Neutrophil (primary cell): Measurements from ENCODE around the gene SLC35F5.

Experiments
- H3K27ac ChIP-seq: fragments of 200-600 bp; sonication (generic); 2 replicates; pipeline ENCODE4 v1.5.1; 2016; ENCODE audit warnings: mild to moderate bottlenecking, moderate library complexity
- H3K27me3 ChIP-seq: fragments of 200-600 bp; sonication (generic); 2 replicates; pipeline ENCODE4 v1.6.0; 2016; ENCODE audit warnings: mild to moderate bottlenecking
- H3K36me3 ChIP-seq: fragments of 200-600 bp; sonication (generic); 2 replicates; pipeline ENCODE4 v1.5.1; 2017
- H3K4me1 ChIP-seq, 2 experiments: fragments of 200-600 bp in 1 of 2; sonication (generic) in 1 of 2; 1 replicate in 1 of 2; 2 replicates in 1 of 2; pipeline versions ENCODE4 v1.5.1 to v1.6.1; 2013 to 2016; ENCODE audit warnings: low read depth in 1 of 2, low read length in 1 of 2, mild to moderate bottlenecking in 1 of 2, moderate library complexity in 1 of 2; ENCODE audit not compliant: control insufficient read depth in 1 of 2, insufficient read depth in 1 of 2
- H3K4me3 ChIP-seq, 2 experiments: fragments of 200-600 bp in 1 of 2; sonication (generic) in 1 of 2; 1 replicate in 1 of 2; 2 replicates in 1 of 2; pipeline ENCODE4 v1.5.1; 2013 to 2016; ENCODE audit warnings: low read depth in 1 of 2, low read length in 1 of 2, mild to moderate bottlenecking in 1 of 2, moderate library complexity in 1 of 2
- H3K9me3 ChIP-seq: fragments of 200-600 bp; sonication (generic); 2 replicates; pipeline ENCODE4 v1.5.1; 2016
- TF ChIP-seq, protein P1 (sequence below): fragments of 200-600 bp; sonication (generic); IDR thresholded peaks from 2 replicates; pipeline ENCODE4 v1.5.1; 2016; ENCODE audit warnings: antibody characterized with exemption

SLC35F5 gene, protein sequence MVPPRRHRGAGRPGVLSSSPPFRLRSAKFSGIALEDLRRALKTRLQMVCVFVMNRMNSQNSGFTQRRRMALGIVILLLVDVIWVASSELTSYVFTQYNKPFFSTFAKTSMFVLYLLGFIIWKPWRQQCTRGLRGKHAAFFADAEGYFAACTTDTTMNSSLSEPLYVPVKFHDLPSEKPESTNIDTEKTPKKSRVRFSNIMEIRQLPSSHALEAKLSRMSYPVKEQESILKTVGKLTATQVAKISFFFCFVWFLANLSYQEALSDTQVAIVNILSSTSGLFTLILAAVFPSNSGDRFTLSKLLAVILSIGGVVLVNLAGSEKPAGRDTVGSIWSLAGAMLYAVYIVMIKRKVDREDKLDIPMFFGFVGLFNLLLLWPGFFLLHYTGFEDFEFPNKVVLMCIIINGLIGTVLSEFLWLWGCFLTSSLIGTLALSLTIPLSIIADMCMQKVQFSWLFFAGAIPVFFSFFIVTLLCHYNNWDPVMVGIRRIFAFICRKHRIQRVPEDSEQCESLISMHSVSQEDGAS

DNA sequence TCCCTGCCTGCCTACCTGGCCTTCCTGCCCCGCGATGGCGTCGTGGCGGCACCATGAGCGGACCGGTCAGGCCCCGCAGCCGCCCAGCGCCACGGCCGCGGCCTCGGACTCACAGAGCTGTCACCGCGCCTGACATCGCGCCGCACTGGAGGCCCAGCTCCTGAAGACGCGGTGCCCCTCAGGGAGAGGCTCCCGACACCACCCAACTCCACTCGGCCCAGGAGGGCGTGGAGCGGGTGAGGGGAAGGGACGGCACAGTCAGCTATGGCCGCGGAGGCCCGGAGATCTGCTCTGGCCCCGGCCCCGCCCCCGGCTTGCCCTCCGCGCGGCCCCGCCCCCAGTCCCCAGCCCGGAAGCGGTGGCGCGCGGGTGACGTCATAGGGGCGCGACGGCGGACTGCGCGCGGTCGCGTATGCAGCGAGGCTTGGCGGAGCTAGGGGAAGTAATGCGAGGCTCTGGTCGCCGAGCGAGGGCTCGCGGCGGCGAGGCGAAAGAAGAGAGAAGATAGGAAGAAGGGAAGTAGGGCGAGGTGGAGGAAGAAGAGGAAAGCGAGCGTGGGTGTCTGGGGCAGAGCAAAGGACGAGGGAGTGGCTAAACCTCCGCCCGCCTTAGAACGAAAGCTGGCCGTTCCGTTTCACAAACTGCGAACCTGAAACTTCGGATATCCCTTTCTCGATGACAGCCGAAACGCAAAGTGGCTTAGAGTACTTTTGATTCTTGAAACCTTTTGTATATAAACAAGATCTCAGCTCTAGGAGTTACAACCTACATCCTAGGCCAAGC lies at the start of gene SLC35F5:
Gene SLC35F5 (minus strand): TSS at position 288 of the 783 bp plus-strand sequence. CDS start 233 bp downstream, at position 55.
- Histone ChIP-seq H3K27me3 (no peaks in the 10 kb centered on the region), H3K36me3 (peaks cover 8% of the 10 kb centered on the region), H3K4me3 (peak within 1 kb of the TSS; percentile 94 to 95), H3K4me1 (peaks cover 32% of the 10 kb centered on the region in 2 experiments), H3K9me3 (no peaks in the 10 kb centered on the region), H3K27ac (peak within 1 kb of the TSS; percentile 95)
- TF ChIP-seq, protein P1, sequence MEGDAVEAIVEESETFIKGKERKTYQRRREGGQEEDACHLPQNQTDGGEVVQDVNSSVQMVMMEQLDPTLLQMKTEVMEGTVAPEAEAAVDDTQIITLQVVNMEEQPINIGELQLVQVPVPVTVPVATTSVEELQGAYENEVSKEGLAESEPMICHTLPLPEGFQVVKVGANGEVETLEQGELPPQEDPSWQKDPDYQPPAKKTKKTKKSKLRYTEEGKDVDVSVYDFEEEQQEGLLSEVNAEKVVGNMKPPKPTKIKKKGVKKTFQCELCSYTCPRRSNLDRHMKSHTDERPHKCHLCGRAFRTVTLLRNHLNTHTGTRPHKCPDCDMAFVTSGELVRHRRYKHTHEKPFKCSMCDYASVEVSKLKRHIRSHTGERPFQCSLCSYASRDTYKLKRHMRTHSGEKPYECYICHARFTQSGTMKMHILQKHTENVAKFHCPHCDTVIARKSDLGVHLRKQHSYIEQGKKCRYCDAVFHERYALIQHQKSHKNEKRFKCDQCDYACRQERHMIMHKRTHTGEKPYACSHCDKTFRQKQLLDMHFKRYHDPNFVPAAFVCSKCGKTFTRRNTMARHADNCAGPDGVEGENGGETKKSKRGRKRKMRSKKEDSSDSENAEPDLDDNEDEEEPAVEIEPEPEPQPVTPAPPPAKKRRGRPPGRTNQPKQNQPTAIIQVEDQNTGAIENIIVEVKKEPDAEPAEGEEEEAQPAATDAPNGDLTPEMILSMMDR = peak; percentile 49

DNA sequence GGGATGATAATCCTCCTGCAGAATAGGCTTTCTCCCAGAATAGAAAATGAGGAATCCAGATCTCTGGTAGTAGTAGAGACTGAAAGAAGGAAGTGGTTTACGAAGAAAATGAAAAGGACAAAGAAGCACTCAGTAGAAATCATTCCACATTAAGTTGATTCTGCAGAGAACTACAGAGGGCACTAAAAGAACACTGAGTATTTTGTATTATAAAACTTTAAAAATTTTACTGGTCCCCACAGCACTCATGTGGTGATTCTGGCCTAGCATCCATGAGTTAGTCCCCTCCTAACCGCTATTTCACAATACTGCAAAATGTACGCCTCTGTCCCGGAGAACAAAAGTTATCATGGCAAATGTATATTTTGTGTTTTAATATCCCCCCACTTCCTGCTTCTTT lies 42.9 kb upstream of the SLC35F5 start:
- Histone ChIP-seq H3K36me3 (no peaks in the 10 kb centered on the region), H3K4me1 (peaks cover 4% of the 10 kb centered on the region in 2 experiments), H3K4me3 (no peak overlapping the region), H3K27me3 (no peaks in the 10 kb centered on the region), H3K27ac (no peak overlapping the region), H3K9me3 (no peaks in the 10 kb centered on the region)
- TF ChIP-seq, protein P1 = no peak

DNA sequence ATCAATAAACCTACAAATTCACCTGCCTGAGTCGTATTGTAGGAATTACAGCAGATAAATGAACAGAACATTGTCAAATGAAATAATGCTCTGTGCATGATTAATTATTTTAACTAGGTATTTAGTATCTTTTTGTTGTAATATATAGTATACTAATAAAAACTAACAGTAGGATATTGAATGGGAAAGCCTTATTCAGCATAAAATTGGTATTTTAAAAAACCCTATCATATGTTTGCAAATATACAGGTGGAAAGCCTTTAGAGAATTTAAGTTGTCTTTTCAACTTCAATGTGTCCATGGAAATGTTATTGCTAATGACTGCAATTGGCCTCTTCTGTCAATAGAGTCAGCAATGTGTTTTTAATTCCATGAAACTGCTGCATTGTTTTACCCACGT lies 40.8 kb upstream of the SLC35F5 start:
- TF ChIP-seq, protein P1 = no peak
- H3K36me3 ChIP-seq = no peaks in the 10 kb centered on the region
- peaks cover 4% of the 10 kb centered on the region in 2 experiments for H3K4me1 ChIP-seq
- no peak overlapping the region for H3K4me3 ChIP-seq
- H3K27ac ChIP-seq = no peak overlapping the region
- no peaks in the 10 kb centered on the region for H3K9me3 ChIP-seq
- H3K27me3 ChIP-seq = no peaks in the 10 kb centered on the region

DNA sequence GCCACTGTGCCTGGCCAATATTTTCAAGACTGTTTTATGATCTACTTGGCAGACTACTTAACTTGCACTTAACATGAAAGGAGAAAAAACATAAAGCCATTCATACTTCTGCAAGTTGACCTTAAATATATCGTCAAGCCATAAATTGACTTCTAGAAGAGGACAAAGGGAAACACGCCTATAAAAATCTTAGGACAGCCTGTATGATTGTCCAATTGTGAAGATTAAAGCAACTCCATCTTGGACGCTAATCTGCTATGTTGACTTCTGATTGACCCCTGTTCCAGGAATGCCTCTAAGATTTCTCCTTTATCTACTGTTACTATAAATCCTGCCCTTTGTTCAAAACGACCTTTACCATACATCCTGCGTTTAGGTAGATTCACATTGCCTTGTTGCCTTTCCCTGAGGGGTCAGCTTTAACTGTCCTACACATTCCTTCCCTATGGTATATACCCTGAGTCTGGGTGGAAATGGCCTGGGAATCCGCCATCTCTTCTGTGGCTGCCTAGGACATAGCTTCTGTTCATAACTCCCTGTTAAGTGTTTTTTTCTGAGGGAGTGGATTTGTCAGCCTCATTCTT lies 40.2 kb upstream of the SLC35F5 start:
- H3K4me1 ChIP-seq = peaks cover 4% of the 10 kb centered on the region in 2 experiments
- H3K27ac ChIP-seq = no peak overlapping the region
- TF ChIP-seq, protein P1 = no peak
- H3K9me3 ChIP-seq = no peaks in the 10 kb centered on the region
- H3K4me3 ChIP-seq = no peak overlapping the region
- H3K27me3 ChIP-seq = no peaks in the 10 kb centered on the region
- H3K36me3 ChIP-seq = no peaks in the 10 kb centered on the region

DNA sequence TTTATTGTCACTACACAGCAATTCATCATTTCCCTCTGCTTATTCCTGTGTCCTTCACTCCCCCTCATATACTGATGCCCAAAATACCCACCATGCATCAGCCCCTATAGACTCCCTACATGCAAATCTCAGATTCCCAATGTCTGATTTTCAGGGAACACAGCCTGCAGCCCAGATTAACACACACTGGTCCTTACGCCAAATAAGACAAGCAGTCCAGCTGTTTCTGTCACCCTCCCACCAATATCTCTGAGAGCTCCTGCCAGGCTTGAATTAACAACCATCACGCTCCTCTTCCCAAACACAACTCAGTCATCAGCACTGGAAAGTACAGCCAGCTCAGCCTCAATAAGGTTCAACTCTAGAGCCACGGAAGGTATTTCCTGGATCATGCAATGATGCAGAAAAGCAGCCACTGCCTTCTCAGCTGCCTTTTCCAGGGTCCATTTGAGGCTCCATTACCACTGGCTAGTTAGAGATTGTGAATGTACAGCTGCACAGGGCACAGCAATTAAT lies 39.0 kb upstream of the SLC35F5 start:
- H3K27ac ChIP-seq = no peak overlapping the region
- TF ChIP-seq, protein P1 = no peak
- H3K36me3 ChIP-seq = no peaks in the 10 kb centered on the region
- H3K9me3 ChIP-seq = no peaks in the 10 kb centered on the region
- H3K4me1 ChIP-seq = peaks cover 4% of the 10 kb centered on the region in 2 experiments
- H3K27me3 ChIP-seq = no peaks in the 10 kb centered on the region
- H3K4me3 ChIP-seq = no peak overlapping the region
